Stimulated activated CD8-positive, alpha-beta memory T cell treated with anti-CD3 and anti-CD28 coated beads, Interleukin-12 subunit alpha, Interleukin-12 subunit beta, amount 100 ng/mL, for 24 hours (primary cell): Measurements from ENCODE around the gene HJV.

Experiments
- DNase-seq: peaks from one replicate; pipeline ENCODE4 v3.0.0-alpha.2; 2020; ENCODE audit errors: extremely low read depth

HJV gene

DNA sequence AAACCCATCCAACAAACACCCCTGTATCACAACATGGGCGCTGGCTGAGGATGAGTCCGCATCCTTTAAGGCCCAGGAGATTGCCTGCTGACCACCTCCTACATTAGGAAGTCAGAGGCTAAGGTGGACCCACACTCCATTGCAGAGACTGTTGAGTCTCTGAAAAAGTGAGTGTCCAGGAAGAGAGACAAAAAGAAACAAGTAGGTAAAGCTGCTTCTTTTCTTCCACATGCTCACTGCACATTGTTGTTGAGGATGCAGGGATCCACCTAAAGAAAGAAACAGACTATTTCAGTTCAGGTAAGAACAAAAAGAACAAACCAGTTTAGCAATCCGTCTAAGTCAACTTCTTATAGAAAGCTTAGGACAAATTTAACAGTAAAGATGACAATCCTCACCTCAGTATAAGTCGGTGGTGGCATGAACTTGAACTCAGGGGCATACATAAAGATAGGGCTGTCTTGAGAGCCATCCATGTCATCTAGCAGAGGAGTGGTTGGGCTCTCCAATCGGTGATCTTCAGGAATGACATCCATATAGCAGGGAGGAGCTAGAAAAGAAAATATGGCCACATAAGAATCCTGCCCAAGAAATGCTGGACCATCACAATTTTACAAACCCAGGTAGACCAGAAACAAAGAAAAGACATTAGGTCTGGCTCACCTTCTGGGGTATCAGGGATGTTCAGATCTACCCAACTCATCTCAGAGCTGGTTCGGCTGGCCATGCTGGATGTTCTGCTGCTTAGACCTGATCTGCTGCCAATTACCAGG is 27.7 kb downstream of the HJV start:
- DNase-seq, result no peak

DNA sequence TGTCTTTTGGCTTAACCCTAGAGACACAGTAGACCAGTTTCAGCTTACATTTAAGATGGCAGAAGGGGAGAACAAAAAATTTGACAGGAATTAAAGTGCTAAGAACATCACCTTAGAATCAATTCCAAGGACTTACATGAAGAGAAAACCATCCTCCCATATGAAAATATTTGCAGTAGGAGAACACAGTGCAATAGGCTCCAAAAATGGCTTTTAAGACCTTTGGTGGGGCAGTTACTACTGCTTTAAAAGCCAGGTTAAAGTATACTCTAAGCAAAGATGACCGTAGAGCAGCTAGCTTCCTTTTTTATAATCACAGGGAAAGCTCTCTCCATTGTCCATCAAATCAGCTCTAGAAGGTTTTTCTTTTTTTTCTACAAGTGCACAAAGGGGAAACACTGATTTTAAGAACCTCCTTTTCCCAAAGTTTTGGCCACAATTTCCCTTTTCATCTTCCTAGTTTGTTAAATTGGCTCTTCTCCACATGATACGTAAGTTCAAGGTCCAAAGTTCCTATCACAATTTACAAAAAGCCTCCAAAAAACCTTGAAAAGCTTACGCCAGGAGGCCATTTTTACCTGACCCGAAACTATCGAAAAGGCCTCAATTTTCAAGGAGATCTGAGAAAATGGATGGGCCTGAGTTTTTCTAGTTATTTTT is 28.4 kb downstream of the HJV start:
- no peak for DNase-seq

DNA sequence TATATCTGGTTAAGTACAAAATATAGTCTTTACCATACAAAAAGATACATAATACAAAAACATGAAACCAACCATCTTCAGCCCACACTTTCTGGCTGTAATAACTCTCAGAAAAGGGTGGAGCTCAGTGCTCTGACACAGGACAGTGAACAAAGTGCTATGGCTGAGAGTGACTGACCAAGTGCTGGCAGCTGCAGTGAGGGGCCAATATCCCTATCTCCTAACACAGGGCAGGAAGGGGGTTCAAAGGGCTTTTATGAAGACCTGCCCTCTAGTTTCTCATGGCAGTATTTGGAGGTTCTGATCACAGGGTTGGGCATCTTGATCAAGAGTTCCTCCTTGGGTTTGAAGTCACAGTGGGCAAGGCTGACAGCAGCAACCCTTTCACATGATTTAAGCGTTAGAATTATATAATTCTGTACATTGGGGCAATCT is 29.0 kb downstream of the HJV start:
- no peak for DNase-seq

DNA sequence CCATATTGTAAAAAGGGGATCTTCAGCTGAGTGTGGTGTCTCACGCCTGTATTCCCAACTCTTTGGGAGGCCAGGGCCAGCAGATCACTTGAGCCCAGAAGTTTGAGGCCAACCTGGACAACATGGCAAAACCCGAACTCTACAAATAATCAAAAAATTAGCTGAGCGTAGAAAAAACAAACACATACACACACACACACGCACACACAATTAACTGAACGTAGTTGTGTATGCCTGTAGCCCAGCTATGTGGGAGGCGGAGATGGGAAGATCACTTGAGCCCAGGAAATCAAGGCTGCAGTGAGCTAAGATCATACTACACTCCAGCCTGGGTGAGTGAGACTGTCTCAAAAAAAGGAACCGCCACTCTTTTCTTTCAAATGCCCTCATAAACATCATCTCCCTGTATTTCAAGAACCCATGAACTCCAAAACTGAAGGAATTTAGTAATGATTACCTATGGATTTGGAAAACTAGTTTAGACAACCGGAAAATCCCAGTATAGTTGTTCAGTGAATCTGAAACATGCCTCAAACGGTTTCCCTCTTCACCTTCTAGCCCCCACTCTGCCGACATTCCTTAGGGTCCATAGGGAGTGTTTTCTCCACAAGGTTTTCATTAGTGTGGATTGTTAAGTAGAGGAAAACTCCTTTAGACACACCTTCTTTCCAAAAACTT is 29.7 kb downstream of the HJV start:
- no peak for DNase-seq

- DNase-seq, result no peak
Measured at GRCh38 chr1:145990249-145990855, 31.2 kb downstream of the HJV start.

- no peak for DNase-seq
Measured at GRCh38 chr1:145988773-145989172, 32.8 kb downstream of the HJV start.

DNA sequence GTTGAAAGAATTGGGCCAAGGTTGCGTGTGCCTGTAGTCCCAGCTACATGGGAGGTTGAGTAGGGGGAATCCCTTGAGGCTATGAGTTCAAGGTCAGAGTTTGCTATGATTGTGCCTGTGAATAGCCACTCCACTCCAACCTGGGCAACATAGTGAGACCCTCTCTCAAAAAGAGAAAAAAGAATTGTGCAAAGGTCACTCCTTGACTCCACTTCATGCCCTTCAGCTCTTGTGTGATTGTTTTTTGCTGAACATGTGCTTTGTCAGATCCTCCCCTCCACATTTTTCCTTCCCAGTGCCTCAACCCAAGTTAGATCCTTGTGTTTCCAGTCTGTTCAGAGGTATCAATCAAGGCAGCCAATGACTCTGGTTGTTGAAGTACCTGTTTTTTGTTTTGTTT is 33.6 kb downstream of the HJV start:
- no peak for DNase-seq

- DNase-seq, result no peak
Measured at GRCh38 chr1:145986551-145986950, 35.0 kb downstream of the HJV start.

DNA sequence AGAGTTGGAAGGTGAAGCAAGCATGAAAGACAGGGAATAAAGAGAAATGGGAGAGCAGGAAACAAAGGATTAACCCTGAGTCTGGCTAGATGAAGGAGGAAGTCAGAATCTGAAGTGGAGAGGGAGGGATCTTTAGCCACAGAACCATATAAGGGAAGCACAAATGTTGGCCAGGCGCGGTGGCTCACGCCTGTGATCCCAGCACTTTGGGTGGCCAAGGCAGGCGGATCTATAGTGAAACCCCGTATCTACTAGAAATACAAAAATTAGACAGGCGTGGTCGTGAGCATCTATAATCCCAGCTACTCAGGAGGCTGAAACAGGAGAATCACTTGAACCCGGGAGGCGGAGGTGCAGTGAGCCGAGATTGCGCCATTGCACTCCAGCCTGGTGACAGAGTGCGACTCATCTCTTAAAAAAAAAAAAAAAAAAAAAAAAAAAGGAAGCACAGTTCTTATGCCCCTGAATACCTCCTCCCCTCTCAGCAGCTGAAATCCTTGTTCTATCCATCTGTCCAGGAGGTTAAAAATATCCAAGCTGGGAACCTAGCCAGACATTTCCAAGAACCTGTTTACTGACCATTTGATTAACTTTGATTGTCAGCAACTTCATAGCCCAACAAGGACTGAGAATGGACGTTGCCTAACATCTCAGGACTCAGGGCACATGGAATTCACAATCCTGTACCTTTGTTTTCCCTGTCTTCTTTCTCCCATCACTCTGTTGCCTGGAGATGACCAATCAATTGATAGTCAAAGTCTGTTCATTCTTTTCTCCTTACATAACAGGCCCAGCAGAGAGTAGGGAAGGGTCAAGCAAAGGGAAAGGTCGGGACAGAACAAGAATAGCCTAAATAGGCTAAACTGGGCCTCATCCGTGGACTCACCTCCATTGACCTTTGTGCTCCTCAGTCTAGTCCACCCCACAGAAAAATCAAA is 35.8 kb downstream of the HJV start:
- no peak for DNase-seq

DNA sequence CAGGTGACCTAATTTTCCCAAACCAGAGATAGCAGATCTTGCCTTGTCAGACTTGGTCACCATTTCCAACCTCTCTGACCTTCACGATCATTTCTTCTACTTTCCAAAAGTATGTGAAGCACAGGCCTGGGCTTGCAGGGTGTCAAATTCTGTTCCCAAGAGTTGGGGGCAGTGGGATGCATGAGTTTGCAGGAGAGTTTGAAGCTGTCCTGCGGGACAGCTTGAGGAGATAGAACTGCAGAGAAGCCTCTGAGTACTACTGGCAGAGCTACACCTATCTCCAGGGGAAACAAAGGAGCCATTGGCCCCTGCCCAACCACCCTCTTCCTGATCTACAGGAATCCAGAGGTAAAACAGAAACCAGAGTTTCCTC is 36.4 kb downstream of the HJV start:
- no peak for DNase-seq

- DNase-seq, result no peak
Measured at GRCh38 chr1:145983960-145984830, 37.3 kb downstream of the HJV start.

GRCh38 chr1:145983206-145983675 is 38.3 kb downstream of the HJV start:
- no peak for DNase-seq

DNA sequence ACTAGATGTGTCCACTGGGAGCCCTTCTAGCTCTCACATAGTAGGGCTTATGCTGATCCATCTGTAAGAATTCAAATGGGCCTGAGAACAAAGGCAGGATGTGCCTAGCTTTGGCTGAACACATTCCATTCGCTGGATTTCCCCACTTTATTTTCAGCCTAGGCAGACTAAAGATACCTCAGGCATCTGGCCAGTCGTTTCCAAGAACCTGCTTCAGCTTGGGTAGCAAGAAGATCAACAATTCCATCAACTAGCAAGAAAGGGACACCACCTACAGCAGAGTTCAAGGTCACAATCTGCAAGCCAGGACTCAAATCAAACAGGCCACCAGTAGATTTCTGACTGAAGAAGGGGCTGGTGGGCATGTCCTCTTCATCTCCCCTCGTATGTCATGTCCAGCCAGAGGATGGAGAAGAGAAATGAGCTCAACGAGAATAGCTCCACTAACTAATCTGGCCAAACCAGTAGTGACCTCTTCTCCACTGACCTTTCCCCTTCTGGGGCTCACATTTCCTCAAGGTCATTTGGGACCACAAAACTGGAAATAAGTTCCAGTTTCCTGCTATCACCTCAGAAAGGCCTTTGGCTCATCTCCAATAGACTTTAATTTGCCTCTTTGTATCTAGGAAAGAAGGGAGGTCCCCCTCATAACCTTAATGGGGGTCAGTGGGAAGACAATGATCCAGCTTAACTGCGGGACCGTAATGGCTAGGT is 39.4 kb downstream of the HJV start:
- no peak for DNase-seq

GRCh38 chr1:145980457-145980994 is 41.0 kb downstream of the HJV start:
- DNase-seq, result no peak

DNA sequence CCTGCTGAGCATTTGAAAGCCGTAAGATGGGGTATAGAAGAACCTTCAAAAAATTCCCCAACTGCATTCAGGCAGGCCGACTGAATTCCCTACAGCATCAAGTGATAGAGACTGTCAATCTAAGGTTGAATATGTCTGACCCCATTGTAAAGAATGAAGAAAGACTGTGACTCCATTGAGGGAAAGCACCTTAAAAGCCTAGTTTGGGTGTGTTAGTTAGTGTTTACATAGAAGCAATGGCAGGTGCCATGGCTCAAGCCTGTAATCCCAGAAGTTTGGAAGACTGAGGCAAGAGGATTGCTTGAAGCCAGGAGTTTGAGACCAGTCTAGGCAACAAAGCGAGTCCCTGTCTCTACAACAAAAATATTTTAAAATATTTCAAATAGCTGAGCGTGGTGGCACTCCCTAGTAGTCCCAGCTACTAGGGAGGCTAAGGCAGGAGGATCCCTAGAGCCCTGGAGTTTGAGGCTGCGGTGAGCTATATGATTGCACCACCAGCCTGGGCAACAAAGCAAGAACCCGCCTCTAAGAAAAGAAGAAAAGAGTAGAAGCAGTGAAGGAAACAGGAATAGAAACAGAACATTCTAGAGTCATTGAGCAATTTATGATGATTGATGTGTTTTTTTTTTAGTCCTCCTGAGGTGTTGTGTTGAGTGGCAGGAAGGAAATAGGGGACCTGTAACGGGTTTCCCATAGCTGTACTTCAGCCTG is 41.6 kb downstream of the HJV start:
- DNase-seq, result no peak

DNA sequence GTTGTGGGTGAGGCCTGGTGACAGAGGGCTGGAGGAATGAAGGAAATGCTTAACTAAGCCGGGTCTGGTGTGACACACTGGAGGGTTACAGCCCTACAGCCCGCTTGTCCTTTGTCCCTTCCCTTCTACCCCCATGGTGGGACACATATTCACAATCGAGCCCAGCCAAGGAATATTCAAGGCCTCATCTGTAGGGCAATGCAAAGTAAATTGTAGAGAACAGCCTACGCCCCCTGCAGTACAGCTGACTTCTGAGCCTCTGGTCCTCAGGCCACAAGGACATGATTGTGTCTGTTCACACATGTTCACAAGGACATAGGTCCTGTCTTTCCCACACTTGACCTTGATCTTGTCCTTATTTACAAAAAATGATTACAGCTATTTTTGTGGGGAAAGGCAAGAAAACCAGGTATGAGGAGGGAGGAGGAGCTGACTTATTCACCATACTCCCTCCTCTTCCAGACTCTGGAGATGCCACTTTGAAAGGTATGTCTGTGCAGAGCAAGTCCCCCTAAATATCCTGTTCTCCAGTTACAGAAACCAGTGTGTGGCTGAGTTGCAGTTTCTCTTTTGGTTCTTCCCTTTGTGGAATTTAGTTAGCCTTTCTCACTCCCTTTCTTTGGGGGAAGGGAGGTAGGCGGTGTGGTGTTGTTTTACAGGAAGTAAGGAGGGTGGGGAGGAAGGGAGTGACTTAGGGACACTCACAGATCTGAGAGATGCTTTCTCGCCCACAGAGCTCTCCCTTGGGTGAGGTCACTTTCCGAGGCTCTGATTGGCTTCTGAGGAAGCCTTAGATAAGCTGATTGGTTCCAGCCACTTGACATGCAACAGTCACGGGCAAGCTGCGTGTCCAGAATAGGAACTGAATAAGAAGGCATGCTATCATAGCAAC is 42.4 kb downstream of the HJV start:
- DNase-seq, result peak; percentile 60

DNA sequence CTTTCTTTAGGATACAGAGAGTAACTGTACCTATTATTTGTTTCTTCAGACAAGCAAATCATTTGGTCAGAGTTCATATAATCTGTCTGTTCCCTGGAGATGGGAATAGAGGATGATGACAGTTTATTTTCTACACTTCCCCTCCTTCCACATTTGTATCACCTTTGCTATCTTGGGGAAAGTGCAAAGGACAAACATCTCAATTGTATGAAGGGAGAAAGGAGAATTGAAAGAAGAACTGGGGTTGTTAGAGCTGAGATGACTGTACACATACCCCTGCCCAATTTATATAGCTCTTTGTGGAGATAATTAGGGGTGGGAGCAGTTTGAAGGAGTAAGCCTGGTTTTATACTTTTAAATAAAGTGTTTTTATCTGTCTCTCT is 43.1 kb downstream of the HJV start:
- no peak for DNase-seq
